ENCODE results near the gene EIF4EBP2. TPM values are rescaled to one million over a fixed set of nuclear protein-coding genes. Genes with fewer than 3 reads are reported as not detected.

The EIF4EBP2 gene
- polyA plus RNA-seq, 1 experiment = 31.2 TPM

DNA sequence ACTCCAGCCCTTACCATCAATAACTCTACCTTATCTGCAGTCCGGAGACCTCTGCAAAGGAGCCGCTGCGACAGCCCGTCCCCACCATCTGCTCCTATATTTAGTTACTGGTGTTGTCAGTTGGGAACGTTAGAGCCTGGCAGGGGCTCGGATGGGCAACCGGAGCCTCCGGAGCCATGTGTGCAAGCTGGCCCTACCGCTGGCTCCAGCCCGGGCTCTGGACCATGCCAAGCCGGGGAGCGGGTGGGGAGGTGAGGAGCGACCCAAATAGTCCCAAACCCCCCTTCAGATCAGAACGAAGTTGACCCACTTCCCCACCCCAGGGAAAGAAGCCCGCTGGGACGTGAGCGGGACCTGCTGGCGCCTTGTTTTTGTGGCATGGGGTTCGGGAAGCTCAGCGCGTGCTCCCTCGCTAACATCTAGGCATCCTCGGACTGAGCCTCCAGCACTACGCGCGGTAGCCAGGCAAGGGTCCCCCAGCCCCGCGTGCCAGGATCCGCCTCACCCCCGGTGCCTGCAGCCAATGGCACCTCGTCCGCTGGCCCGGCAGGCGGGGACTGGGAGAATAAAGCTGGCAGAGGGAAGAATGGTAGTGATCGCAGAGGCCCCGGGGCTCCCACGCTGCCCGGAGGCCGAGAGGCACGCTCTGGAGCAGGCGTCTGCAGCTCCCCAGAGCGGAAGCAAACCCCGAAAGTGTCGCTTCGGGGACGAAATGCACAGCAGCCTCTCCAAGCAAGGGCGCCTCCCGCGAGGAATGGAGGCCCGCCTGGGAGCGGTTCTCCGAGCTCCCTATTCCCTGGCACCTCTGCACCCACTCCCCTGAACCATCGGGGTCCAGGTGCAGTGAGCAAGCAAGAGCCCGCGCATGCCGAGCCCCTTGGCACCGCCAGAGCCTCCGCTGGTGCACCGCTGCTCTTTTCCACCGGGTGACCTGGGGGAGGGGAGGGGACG lies 22.2 kb upstream of the EIF4EBP2 start:
- Histone ChIP-seq H3K27ac (ENCODE audit: low read depth, low read length) (peak overlapping the region; percentile 31), H3K27me3 (ENCODE audit: control insufficient read depth, insufficient read depth, low read length) (peaks cover 7% of the 10 kb centered on the region), H3K9me3 (ENCODE audit: control insufficient read depth, insufficient read depth, low read length) (peaks cover 6% of the 10 kb centered on the region), H3K4me3 (ENCODE audit: low read depth, low read length) (peak overlapping the region; percentile 91)
- DNase-seq (ENCODE audit: low read depth, low spot score) = no peak
- TF ChIP-seq, protein P1, sequence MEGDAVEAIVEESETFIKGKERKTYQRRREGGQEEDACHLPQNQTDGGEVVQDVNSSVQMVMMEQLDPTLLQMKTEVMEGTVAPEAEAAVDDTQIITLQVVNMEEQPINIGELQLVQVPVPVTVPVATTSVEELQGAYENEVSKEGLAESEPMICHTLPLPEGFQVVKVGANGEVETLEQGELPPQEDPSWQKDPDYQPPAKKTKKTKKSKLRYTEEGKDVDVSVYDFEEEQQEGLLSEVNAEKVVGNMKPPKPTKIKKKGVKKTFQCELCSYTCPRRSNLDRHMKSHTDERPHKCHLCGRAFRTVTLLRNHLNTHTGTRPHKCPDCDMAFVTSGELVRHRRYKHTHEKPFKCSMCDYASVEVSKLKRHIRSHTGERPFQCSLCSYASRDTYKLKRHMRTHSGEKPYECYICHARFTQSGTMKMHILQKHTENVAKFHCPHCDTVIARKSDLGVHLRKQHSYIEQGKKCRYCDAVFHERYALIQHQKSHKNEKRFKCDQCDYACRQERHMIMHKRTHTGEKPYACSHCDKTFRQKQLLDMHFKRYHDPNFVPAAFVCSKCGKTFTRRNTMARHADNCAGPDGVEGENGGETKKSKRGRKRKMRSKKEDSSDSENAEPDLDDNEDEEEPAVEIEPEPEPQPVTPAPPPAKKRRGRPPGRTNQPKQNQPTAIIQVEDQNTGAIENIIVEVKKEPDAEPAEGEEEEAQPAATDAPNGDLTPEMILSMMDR (IDR thresholded peaks at IDR 0.05; ENCODE audit: low read depth, low read length) = 0 out of 2 replicates have a peak, but pooled peaks have one; percentile 8
- ChIA-PET CTCF (interaction anchor here (0.6 to 3.7 kb wide), 3 partner anchors 17 to 160 kb away, joined by 3 to 15 read pairs (median 10); no protein-coding TSS in a partner anchor), POLR2A (interaction anchor here (1.2 kb wide), 1 partner anchor 14 kb away, joined by 9 read pairs; no protein-coding TSS in a partner anchor)

DNA sequence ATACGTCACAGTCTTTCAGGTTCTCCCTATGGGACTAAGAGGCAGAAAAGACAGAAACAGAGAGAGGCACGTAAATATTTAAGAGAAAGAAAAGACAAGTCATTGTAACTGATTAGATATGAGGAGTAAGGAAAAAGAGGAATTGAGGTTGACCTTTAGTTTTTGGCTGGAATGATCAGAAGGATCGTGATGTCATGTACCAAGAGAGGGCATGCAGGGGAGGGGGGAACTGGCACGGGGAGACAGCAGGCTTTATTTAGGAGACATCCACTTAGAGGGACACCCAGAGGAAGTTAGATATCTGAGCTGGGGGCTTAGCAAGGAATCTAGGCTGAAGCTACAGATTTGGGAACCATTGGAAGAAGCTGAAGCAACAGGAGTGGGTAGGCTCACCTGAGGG lies 12.3 kb upstream of the EIF4EBP2 start:
- TF ChIP-seq, protein P1 (IDR thresholded peaks at IDR 0.05; ENCODE audit: low read depth, low read length) = no peak
- no peak overlapping the region for H3K27ac ChIP-seq (ENCODE audit: low read depth, low read length)
- ChIA-PET CTCF (no interaction called here), POLR2A (interaction anchor here (0.7 kb wide), 1 partner anchor 180 kb away, joined by 6 read pairs; no protein-coding TSS in a partner anchor)
- no peaks in the 10 kb centered on the region for H3K9me3 ChIP-seq (ENCODE audit: control insufficient read depth, insufficient read depth, low read length)
- no peak for DNase-seq (ENCODE audit: low read depth, low spot score)
- H3K4me3 ChIP-seq (ENCODE audit: low read depth, low read length) = no peak overlapping the region
- H3K27me3 ChIP-seq (ENCODE audit: control insufficient read depth, insufficient read depth, low read length) = peaks cover 18% of the 10 kb centered on the region

DNA sequence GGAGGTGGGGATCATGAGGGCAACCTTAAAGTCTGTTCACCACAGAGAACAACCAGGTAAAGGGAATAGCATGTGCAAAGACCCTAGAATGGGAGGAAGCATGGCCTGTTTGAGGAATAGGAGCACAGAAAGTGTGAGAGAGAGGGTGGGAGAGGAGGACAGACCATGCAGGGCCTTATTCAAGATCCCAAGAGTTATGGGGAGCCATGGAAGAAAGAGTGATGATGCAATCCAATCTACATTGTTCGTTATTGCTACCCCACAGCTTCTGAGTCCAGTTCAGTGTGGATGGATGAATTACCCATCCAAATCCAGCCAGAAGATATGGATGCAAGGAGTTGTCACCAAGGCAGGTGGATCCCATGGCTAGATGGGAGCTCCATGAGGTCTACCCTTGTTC lies 7.8 kb upstream of the EIF4EBP2 start:
- Histone ChIP-seq H3K9me3 (ENCODE audit: control insufficient read depth, insufficient read depth, low read length) (no peaks in the 10 kb centered on the region), H3K27ac (ENCODE audit: low read depth, low read length) (no peak overlapping the region), H3K4me3 (ENCODE audit: low read depth, low read length) (no peak overlapping the region), H3K27me3 (ENCODE audit: control insufficient read depth, insufficient read depth, low read length) (peaks cover 24% of the 10 kb centered on the region)
- ChIA-PET CTCF (no interaction called here), POLR2A (no interaction called here)
- TF ChIP-seq, protein P1 (IDR thresholded peaks at IDR 0.05; ENCODE audit: low read depth, low read length) = no peak
- DNase-seq (ENCODE audit: low read depth, low spot score) = no peak

DNA sequence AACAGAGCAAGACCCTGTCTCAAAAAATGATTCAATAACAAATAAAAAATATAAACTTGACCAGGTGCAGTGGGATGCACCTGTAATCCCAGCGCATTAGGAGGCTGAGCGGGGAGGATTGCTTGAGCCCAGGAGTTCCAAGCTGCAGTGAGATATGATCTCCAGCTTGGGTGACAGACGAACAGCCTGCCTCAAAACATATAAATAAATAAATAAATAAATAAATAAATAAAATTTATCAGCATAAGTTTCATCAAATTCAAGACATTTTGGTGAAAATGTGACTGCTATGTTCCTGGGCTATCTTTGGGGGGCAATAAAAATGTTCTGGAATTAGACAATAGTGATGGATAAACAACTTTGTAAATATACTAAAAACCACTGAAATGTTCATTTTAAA lies 4.8 kb upstream of the EIF4EBP2 start:
- Histone ChIP-seq H3K4me3 (ENCODE audit: low read depth, low read length) (no peak overlapping the region), H3K27me3 (ENCODE audit: control insufficient read depth, insufficient read depth, low read length) (peaks cover 11% of the 10 kb centered on the region), H3K27ac (ENCODE audit: low read depth, low read length) (no peak overlapping the region), H3K9me3 (ENCODE audit: control insufficient read depth, insufficient read depth, low read length) (no peaks in the 10 kb centered on the region)
- CTCF ChIA-PET = no interaction called here
- POLR2A ChIA-PET = no interaction called here
- no peak for DNase-seq (ENCODE audit: low read depth, low spot score)
- TF ChIP-seq, protein P1 (IDR thresholded peaks at IDR 0.05; ENCODE audit: low read depth, low read length) = no peak

Data from AG04450 (cell line).